Activated CD8-positive, alpha-beta memory T cell treated with anti-CD3 and anti-CD28 coated beads for 48 hours (primary cell): ENCODE data around the gene ADCY9.

Source experiments
- DNase-seq, 3 experiments: peaks; one replicate each; pipeline ENCODE4 v3.0.0-alpha.2; 2020; ENCODE audit warnings: low read depth in 2 of 3, low spot score in 2 of 3

ADCY9 gene

DNA sequence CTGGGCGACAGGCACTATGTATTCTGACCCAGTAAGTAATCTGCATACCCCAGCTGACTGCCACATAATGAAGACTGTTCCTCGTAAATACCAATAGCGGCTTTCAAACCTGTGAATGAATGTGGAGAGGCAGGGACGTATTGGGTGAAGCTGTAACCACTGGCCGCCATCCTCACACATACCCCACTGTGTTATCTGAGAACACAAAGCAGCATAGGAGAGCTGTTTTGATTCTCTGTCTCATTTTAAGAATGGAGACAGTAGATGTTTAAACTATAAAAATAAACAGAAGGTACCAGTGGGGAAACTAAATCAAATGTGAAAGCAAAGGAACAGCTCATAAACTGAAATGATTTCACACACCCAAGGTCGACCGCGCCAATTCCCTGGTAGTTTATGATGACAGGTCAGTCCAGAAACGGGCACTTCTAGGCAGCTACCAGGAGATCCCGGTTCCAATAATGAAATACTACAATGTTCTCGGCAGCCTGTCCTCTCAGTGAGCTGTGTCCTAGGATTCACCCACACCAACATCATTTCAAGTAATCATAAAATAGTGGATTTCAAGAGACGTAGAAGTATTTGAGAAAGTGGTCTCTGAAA lies 109.7 kb downstream of the ADCY9 start:
- no peak for DNase-seq

DNA sequence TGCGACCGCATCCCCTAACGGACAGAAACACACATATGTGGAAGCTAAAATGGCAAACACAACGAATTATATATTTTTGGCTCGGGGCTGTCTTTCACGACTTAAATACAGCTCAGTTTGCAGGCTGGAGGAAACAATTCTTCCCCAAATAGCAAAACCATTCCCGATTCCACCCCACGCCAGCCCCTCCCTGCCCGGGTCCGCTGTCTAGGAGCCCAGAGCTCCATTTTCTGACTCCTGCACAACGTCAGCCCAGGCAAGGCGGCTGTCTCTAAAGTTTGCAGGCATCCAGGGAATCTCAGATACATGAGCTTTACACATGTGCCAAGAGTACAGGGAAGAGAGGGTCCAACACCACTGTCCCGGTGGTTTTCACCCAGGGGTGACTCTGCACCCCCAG lies 110.5 kb downstream of the ADCY9 start:
- no peak for DNase-seq

DNA sequence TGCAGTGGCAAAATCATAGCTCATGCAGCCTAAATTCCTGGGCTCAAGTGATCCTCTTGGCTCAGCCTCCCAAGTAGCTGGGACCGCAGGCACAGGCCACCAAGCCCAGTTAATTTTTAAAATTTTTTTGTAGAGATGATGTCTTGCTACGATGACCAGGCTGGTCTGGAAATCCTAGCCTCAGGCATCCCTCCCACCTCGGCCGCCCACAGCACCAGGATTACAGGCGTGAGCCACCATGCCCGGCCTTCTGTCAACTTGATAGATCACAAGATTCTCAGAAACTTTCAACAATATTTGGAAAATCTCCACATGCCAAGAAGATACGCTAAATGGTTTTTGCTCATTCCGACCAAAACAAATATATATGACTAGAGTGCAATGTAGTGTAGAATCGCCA lies 111.0 kb downstream of the ADCY9 start:
- DNase-seq: no peak

DNA sequence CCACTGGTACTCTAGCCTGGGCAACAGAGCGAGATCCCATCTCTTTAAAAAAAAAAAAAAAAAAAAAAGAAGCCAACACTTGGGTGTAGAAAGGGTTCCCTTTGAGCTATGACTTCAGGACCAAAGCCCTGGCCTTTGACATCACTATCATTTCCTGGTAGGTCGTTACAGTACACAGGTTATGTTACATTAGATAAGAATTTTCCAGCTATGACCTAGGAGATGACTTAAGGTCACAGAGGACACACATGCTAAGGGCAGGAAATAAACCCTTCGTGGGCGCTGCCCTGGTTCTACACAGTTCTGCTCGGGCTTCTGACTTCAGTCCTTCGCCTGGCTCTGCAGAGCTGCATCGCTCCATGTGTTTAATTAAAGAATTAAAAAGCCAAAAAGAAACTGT lies 112.0 kb downstream of the ADCY9 start:
- no peak for DNase-seq

DNA sequence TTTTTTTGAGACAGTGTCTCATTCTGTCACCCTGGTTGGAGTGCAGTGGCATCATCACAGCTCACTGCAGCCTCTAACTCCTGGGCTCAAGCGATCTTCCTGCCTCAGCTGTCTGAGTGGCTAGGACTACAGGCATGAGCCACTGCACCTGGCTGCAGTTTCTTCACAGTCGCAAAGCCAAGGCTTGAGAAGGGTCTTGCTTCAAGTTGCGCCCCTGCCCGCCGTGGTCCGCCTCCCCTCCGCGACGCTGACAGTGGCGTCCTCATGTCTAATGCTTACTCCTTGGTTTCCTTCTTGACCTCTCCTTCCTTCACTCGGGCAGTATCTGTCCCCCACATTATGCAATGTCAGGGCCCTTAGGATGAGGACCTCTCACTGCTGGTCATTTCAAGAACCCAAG lies 112.7 kb downstream of the ADCY9 start:
- no peak for DNase-seq

DNA sequence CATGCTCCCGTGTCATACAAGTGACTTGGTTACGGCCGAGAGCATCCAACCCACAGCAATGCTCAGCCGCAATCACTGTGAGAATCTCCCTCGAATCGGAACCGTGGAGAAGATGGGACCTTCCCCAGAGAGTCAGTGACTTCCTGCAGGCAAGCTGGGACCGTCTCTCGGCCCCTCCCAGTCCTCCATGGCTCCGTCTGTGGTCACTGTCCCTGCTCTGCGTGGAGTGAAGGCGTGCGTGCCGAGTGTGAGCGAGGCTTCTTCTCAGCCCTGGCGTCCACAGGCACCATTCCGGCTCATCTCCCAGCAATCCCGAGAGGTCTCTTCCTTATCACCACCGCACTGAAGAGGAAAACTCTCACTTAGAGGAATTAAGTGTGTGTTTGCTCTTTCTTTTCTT lies 113.1 kb downstream of the ADCY9 start:
- no peak for DNase-seq

DNA sequence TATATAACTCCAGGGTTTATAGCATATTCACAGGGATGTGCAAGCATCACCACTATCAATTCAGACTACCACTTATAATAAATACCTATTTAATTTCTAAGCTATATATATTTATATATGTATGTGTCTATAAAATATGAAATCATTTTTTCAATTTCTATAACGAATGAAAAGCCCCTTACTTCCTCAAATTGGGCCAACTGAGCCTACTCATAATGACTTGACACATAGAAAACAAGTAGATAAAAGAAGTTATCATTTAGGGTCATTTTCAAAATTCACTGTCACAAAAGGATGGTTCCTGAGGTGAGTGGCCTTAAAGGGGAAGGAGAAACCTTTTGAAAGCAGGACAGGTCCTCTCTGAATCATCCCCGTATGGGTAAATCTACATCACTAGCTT lies 114.1 kb downstream of the ADCY9 start:
- no peak for DNase-seq

DNA sequence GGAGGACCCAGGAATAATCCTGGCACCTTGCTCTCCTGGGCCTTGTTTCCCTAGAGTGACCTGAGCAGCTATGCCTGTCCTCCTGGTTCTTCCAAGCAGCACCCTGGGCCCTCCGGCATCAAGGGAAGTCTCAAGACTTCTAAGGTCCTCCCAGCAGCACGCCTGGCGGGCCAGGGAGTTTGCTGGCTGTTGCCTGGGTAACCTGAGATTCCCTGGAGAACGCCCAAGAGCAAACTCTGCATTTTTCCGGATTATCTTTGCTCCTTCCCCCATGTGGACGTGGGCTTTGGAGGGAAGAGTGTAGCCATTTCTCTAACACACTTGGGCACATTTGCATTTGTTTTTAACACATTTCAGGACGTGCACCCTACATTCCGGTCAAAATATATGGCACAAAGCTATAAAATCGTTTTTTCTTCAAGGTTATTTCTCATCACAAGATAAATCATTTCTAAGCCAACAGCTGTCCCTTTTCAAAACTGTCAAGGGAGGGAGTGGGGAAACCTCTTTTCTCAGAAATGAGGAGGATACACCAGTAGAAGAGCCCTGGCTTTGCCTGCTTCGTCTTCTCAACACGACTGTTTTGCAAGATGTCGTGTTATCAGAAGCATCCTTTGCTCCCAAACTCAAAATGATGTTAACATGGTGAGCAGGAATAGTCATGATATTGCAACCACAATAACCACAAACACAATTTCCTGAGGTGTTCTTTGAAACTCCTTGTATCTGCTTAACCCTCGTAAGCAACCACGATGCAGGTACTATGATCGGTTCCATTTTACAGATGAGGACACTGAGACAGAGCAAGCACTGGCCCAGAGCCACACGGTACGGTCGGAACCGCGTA lies 116.5 kb downstream of the ADCY9 start:
- DNase-seq: no peak

DNA sequence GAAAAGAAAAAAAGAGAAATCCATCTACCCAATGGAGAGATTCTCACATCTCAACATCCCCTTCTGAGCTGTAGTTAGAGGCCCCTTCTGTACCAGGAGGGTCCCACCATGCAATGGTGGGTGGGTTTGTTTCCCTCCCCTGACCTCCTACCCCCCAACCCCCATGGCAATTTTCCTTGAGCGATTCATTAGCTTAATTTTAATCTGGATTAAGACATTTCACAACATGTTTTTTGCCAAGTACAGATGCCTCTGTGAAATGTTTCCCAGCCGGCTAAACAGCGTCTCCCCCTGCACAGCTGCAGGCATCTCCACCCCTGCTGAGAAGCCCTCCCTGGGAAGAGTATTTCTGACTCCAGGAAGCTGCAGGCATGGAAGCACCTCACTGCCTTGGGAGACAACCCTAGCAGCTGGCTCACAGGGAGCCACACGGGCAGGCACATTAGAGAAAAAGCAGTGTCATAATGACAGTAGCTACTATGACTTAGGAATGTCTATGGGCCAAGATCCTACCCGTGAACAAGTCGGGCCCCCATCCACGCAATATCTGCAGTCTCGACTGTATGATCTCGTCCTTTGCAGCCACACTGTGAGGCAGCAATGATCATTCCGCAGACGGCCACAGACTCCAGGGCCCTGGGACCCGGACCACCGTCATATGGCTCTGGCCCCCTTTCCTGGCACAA lies 117.3 kb downstream of the ADCY9 start:
- DNase-seq: no peak

DNA sequence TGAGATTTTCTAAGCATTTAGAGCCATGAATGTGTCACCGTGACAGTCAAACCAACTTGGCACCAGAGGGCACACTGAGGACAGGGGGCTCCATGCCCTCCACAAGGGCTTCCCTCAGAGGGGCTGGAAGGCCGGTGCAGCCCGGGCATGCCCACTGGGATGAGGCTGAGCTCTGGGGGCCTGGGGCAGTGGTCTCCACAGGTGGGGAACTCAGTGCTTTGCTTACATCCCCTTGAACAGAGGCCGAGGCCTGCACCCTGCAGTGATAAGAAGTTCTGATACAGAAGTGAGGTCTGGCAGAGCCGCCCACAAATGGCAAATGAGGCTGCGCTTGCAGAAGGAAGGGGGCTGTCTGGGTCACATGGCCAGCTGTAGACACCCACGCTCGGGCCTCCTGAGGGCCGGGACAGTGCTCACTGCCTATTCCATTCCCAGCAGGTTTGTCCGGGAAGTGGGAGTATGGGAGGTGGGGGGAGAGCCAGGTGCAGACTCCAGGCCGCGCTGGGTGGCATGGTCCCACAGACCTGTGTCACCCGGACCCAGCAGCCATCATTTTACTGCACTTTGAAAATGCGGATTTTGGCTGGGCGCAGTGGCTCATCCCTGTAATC lies 118.9 kb downstream of the ADCY9 start:
- no peak for DNase-seq

DNA sequence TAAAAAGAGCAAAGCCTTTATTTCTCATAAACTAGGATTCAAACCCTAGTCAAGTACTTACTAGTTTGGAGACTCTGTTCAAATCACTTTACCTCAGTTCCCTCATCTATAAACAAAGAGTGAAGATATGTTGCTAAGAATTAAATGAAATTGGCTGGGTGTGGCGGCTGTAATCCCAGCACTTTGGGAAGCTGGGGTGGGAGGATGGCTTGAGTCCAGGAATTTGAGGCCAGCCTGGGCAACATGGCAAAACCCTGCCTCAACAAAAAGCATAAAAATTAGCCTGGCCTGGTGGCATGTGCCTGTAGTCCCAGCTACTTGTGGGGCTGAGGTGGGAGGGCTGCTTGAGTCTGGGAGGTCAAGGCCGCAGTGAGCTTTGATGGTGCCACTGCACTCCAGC lies 121.2 kb downstream of the ADCY9 start:
- no peak for DNase-seq

DNA sequence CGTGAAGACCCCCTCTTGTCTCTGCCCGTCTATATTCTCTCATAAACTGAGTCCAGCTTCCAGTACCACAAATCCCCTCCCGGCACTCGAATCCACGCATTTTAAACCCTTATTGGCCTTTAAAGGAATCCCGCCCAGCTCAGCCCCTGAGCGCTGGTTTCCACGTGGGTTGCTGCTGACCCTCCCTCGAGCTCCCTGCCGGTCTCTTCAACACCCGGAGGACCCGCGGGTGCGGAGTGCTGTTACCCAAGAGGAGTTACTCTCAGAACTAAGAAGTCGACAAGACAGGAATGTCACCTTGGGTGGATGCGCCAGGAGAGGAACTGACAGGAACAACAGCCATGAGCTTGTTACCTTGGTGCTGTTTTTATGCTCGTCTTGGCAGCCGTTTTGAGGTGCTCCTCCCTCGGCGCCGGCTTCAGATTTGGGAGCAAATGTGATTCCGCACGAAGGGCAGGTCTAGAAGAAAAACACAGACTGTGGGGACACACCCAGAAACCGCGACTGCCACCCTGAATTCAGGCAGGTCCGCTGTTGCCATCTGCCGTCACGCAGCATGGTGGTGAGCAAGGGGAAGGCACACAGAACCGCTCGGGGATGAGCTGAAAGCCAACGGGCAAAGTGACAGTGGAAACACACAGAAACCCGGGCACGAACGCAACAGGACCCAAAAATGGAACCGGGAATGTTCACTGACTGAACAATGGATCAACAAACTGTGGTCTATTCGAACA lies 123.0 kb downstream of the ADCY9 start:
- no peak for DNase-seq

DNA sequence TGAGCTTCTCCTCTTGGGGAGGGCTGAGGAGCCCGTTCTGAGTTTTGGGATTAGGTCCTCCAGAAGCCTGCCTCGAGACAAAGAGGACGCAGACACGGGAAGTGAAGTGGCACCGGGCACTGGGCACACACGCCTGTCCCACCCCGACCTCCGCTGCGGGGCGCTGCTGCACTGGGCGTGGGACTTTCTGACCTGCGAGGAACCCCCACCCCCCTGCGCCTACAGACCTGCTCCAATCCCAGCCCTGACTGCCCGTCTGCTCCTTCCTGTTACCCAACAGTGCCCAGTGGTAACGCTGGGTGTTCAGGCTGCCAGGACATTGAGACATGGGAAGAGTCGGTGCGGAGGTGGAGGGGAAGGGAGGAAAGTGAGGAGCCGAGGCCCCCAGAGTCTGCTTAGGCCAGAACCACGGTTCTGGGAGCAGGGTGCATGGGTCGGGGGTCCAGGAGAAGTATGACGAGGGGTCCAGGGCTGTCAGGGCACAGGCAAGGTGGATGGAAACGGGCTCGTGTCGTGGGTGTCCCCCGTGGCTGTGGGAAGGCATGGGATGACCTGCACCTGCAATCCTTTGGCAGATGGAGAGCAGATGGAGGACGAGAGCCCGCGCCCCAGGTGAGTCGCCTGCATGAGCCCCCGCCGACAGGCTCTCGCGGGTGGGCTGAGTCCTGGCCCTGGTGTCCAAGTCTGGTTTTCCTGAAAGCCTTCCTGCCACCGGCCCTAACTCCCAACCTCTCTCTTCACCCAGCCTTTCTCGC lies 123.8 kb downstream of the ADCY9 start:
- no peak for DNase-seq

DNA sequence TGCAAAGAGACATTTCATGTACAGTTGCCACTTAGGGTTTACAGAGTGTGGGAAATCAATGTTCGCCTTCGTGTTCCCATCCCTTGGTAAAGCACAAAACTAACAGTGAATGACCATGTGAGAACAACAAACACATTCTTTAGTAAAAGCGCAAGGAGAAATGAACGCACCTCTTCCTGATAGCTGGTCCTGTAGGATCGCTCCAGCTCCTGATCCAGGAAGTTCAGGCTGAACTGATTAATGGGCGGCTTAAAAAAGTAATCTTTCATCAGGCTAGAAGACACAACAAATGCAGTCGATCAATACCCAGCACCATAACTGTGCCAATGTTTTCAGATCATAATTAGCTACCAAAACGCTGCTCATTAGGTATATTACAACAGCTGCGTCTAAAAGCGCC lies 127.4 kb downstream of the ADCY9 start:
- DNase-seq: no peak

DNA sequence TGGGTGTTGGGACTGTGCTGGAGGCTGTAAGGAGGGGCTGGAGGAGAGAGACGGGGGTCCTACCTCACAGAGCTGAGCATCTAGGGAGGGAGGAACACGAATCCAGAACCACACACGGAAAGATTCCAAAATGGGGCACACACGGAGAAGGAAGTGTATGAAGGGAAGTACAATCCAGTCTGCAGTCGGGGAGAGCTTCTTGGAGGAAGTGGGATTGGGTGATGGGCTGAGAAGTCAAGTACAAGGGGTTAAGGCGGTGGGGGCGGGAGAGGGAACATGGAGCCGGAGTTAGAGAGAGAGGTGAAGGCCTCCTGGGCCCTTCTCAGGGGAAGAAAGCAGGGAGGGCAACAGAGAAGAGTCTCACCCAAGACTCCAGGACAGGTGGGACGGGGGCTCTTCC lies 128.2 kb downstream of the ADCY9 start:
- DNase-seq: no peak

DNA sequence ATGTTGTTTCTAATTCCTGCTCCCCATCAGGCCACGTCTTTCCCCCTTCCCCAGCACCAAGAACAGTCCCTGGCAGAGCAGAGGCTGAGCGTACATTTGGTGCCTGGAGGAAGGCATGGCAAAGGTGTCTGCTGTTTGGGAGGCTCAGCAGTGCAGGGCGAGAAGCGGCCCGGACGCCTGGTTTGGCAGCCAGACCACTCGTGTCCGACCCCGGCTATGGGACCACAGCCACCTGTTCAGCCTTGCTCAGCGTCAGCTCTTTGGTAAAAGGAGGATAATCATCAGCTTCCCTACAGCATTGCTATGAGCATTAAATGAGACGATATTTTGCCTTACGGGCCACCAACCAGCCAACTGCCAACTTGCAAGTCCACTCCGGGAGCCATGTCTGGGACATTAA lies 129.0 kb downstream of the ADCY9 start:
- DNase-seq: no peak

DNA sequence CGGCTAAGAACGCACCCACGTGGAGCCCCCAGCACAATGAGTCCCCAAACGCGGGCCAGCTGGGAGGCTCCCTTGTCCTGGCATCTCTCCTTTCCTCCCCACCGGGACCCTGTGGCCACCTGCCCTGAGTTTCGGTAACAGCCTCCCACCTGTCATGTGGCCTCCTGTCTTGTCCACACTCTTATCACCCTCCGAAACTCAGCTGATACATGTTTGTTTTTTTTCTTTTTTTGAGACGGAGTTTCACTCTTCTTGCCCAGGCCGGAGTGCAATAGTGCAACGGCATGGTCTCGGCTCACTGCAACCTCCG lies 130.1 kb downstream of the ADCY9 start:
- no peak for DNase-seq

DNA sequence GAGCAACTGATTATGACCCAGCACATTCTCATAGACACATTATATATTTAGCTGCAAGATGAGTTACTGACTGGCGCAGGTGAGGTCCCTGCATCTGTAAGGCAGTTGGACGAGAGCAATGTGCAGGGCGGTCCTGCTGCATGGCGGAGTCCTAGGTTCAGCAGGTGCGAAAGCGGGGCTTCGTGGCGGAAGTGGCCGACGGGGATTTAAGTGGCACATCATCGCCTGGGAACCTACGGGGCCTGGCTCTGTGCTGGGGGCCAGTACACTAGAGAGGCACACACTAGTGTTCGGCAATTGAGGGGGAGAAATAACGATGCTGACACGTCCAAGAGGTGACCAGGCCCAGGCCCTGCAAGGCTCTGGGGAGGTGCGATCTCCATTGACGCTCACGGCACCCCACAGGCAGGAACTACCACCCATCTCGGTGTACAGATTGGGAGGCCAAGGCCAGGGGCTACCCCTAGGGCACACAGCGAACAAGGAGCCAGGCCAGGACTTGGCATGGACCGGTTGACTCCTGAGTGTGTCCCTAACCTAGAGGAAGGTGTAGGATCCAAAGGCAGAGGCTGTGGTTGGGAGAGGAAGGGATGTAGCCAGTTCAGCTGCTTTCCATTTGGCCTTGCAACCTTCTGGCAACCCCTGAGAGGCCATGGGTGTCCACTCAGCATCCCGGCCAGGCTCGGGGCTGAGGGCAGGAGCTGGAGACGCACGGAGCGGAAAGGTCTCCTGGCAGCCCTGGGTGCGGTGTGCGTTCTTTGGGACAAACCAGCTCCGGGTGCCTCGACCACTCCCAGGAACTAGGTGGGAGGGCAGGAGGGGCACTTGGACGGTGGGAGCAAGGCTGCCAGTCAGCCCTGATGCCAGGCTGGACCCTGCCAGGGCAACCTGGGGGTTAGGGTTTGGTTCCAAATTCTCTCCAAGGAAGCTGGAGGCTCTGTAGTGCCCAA lies 131.9 kb downstream of the ADCY9 start:
- no peak for DNase-seq

DNA sequence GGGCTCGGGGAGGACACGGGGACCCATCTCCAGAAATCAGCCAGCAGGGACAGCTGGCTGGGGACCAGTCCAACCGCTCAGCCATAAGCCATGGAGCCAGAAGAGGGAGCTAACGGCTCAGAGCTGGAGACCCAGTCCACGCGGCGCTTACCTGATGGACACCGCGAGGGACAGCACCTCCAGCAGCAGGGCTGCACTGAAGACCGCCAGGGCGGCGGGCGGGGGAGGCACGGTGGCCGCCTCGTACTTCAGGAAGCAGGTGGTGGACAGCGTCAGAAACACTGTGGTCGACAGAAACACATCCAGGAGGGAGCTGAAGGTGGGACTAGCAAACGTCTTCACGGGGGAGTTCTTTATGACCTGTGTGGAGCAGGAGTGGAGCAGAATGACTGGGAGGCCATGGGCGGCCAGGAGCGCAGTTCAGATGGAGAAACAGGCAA lies 133.1 kb downstream of the ADCY9 start:
- DNase-seq: no peak

DNA sequence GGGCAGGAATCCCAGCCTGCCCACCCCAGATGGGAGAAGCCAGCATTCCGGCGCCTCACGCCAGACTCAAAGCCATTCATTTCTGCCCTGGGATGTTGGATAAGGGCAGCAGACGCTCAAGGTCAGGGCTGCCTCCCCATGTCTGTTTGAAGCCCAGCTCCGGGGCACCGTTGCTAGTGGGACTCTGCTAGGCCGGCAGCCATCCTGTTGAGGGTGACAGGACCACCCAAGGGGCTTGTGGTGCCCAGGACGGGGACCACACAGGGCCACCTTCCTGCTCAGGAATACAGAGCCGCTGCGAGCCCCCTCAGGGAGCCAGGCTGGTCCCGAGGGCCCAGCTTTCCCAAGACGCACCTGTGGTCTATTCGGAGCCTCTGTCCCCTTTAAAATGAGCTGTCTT lies 134.0 kb downstream of the ADCY9 start:
- DNase-seq: no peak
